Stimulated activated CD4-positive, alpha-beta T cell treated with anti-CD3 and anti-CD28 coated beads, Interleukin-12 subunit alpha, Interleukin-12 subunit beta, amount 100 ng/mL, for 4 hours (primary cell): ENCODE results near the gene MON2.
"Not testable (repeated sequence)": the region's sequence is repeated elsewhere in the genome, so short reads cannot be mapped to it uniquely, and the experiment has no call there.

Source experiments
- DNase-seq: peaks from one replicate; pipeline ENCODE4 v3.0.0-alpha.2; 2020

The MON2 gene, protein sequence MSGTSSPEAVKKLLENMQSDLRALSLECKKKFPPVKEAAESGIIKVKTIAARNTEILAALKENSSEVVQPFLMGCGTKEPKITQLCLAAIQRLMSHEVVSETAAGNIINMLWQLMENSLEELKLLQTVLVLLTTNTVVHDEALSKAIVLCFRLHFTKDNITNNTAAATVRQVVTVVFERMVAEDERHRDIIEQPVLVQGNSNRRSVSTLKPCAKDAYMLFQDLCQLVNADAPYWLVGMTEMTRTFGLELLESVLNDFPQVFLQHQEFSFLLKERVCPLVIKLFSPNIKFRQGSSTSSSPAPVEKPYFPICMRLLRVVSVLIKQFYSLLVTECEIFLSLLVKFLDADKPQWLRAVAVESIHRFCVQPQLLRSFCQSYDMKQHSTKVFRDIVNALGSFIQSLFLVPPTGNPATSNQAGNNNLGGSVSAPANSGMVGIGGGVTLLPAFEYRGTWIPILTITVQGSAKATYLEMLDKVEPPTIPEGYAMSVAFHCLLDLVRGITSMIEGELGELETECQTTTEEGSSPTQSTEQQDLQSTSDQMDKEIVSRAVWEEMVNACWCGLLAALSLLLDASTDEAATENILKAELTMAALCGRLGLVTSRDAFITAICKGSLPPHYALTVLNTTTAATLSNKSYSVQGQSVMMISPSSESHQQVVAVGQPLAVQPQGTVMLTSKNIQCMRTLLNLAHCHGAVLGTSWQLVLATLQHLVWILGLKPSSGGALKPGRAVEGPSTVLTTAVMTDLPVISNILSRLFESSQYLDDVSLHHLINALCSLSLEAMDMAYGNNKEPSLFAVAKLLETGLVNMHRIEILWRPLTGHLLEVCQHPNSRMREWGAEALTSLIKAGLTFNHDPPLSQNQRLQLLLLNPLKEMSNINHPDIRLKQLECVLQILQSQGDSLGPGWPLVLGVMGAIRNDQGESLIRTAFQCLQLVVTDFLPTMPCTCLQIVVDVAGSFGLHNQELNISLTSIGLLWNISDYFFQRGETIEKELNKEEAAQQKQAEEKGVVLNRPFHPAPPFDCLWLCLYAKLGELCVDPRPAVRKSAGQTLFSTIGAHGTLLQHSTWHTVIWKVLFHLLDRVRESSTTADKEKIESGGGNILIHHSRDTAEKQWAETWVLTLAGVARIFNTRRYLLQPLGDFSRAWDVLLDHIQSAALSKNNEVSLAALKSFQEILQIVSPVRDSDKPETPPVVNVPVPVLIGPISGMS (N-terminal part only)

DNA sequence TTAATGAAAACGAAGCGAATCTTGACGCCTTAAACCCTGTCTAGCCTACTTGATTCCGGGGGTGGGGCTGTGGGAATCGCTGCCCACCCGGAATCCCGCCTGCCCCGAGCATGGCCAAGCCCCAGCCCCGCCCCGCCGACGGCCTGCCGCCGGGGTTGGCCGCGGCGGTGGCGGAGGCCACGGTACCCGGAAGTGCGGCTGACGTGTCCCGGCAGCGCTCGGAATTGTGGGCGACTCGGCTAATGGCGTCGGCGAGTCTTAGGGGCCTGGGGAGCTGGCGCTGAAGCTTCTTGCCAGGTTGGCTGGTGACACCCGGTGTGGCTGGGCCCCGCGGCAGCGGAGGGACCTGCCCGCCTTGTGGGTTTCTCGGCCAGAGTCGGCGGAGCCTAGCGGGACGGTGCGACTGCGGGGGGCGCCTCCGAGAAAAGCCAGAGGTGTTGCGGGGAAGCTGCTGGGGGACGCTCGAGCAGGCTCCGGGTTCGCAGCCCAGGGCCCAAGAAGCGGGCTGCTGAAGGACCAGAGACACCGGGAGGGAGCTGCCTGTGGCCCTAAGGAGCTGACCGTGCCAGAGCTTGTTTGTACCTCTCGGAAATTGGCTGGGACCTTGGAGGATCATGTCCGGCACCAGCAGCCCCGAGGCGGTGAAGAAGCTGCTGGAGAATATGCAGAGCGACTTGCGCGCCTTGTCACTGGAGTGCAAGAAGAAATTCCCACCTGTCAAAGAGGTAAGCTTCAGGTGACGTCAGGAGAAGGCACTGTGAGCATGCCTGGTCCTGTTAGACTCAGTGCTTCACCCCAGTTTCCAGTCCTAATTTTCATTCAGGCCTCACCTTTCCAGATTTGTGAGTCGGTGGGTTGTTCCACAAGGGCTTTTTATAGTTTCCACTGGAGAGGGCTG lies at the start of gene MON2:
Gene MON2, plus strand, starts transcription at position 233 of the 898 bp plus-strand sequence. Its CDS starts 382 bp downstream, at position 615.
- peak; percentile 84 for DNase-seq

GRCh38 chr12:62426089-62426488 lies 40.5 kb upstream of the MON2 start:
- DNase-seq, result no peak

GRCh38 chr12:62429457-62429856 lies 37.2 kb upstream of the MON2 start:
- DNase-seq, result no peak

- no peak for DNase-seq
Measured at GRCh38 chr12:62434494-62435302, 31.9 kb upstream of the MON2 start.

GRCh38 chr12:62435303-62436163 lies 31.1 kb upstream of the MON2 start:
- DNase-seq, result peak; percentile 28

GRCh38 chr12:62436164-62436503 lies 30.5 kb upstream of the MON2 start:
- no peak for DNase-seq

GRCh38 chr12:62438098-62438692 lies 28.4 kb upstream of the MON2 start:
- DNase-seq, result peak; percentile 39

DNA sequence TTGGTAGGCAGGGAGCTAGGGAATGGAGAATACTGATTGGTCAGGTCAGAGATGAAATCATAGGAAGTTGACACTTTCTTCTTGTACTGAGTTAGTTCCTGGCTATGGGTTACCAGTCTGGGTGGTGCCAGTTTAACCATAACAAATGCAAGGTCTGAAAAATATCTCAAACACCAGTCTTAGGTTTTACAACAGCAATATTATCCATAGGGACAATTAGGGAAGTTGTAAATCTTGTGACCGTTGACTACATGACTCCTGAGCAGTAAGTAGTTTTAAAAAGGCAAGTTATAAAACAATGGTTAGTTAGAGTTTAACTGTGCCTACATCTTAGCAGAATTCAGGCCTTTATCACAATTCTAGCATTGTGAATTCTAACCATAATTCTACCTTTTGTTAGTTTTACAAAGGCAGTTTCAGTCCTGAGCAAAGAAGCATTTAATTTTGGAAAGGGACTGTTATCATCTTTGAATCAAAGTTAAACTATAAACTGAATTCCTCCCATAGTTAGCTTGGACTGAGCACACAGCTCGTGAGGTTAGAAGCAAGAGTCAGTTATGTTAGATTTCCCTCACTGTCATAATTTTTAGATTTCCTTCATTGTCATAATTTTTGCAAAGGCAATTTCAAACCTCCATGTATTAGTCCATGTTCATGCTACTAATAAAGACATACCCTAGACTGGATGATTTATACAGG lies 19.7 kb upstream of the MON2 start:
- no peak for DNase-seq

- DNase-seq, result no peak
Measured at GRCh38 chr12:62448436-62448835, 18.2 kb upstream of the MON2 start.

GRCh38 chr12:62455429-62455828 lies 11.2 kb upstream of the MON2 start:
- not testable (repeated sequence) for DNase-seq

GRCh38 chr12:62458626-62459025 lies 8.0 kb upstream of the MON2 start:
- DNase-seq, result no peak

GRCh38 chr12:62459976-62460375 lies 6.7 kb upstream of the MON2 start:
- no peak for DNase-seq

DNA sequence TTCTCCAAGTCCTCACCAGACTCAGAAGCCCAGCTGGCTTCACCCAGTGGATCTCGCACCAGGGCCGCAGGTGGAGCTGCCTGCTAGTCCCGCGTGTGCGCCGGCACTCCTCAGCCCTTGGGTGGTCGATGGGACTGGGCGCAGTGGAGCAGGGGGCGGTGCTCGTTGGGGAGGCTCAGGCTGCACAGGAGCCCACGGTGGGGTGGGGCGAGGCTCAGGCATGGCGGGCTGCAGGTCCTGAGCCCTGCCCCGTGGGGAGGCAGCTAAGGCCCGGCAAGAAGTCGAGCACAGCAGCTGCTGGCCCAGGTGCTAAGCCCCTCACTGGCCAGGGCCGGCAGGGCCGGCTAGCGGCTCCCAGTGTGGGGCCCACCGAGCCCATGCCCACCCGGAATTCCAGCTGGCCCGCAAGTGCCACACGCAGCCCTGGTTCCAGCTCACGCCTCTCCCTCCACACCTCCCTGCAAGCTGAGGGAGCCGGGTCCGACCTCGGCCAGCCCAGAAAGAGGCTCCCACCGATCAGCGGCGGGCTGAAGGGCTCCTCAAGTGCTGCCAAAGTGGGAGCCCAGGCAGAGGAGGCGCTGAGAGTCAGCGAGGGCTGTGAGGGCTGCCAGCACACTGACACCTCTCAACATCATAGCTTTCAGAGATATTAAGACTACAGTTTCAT lies 5.3 kb upstream of the MON2 start:
- not testable (repeated sequence) for DNase-seq

DNA sequence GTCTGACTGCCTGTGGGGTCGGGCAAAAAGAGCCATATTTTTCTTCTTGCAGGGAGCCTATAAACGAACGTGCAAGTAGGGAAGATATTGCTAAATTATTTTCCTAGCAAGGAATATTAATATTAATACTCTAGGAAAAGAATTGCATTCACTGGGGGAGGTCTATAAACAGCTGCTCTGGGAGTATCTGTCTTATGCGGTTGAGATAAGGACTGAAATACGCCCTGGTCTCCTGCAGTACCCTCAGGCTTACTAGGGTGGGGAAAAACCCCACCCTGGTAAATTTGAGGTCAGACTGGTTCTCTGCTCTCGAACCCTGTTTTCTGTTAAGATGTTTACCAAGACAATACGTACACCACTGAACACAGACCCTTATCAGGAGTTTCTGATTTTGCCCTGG lies 3.4 kb upstream of the MON2 start:
- not testable (repeated sequence) for DNase-seq

DNA sequence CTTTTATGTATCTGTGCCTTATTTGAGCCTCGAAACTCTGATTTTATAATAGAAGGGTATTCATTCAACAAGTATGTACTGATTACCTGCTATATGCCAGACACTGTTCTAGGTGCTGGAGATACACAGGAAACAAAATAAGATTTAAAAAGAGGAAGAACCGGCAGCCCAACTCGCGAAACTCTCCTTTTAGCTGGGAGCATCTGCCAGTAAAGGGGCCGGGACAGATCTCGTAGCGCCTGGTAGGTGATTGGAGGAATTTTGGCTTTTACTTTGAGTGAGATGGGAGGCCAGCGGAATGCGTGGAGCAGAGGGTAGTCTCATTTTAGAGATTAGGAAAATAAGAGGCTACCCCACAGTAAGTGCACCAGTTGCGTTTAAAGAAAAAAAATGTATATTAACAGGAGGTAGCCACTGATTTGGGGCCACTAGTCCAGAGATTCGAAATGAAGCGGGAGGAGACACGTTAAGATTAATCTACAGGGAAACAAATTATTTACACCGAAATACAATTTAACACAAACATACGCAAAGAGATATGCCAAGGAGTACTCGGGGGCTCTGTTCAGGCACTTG lies 520 bp upstream of the MON2 start:
- peak; percentile 11 for DNase-seq

- no peak for DNase-seq
Measured at GRCh38 chr12:62468397-62468796, 1.8 kb downstream of the MON2 start.

DNA sequence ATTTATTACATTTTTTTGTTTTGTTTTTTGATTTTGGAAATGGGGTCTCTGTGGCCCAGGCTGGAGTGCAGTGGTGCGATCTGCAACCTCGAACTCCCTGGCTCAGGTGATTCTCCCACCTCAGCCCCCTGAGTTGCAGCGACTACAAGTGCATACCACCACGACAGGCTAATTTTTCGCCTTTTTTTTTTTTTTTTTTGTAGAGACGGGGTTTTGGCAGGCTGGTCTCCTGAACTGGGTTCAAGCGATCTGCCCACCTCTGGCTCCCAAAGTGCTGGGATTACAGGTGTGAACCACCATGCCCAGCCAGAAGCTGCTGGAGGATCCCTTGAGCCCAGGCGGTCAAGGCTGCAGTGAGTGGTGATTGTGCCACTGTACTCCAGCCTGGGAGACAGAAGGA lies 2.3 kb downstream of the MON2 start:
- DNase-seq, result no peak

- no peak for DNase-seq
Measured at GRCh38 chr12:62469704-62470103, 3.1 kb downstream of the MON2 start.
